HG02623 (cell line): ENCODE measurements around the gene AQP5.

Source experiments
- ATAC-seq: cut with Tn5 transposase; IDR thresholded peaks from one replicate; pipeline ENCODE4 v1.9.1; 2021; ENCODE audit warnings: moderate library complexity; ENCODE audit not compliant: unreplicated experiment

Gene AQP5

GRCh38 chr12:49932023-49932422 is 29.6 kb upstream of the AQP5 start:
- no peak for ATAC-seq

GRCh38 chr12:49932533-49933130 is 29.0 kb upstream of the AQP5 start:
- no peak for ATAC-seq

GRCh38 chr12:49933796-49934195 is 27.9 kb upstream of the AQP5 start:
- ATAC-seq, result no peak

GRCh38 chr12:49934505-49934904 is 27.2 kb upstream of the AQP5 start:
- no peak for ATAC-seq

- no peak for ATAC-seq
Observed at GRCh38 chr12:49936925-49937324, 24.7 kb upstream of the AQP5 start.

GRCh38 chr12:49937639-49938300 is 23.9 kb upstream of the AQP5 start:
- ATAC-seq, result no peak

GRCh38 chr12:49939307-49939706 is 22.4 kb upstream of the AQP5 start:
- no peak for ATAC-seq

GRCh38 chr12:49939707-49940106 is 22.0 kb upstream of the AQP5 start:
- ATAC-seq, result no peak

- no peak for ATAC-seq
Observed at GRCh38 chr12:49941556-49942511, 19.8 kb upstream of the AQP5 start.

- no peak for ATAC-seq
Observed at GRCh38 chr12:49942512-49942893, 19.2 kb upstream of the AQP5 start.

GRCh38 chr12:49942921-49943624 is 18.6 kb upstream of the AQP5 start:
- no peak for ATAC-seq

- ATAC-seq, result no peak
Observed at GRCh38 chr12:49943625-49943960, 18.1 kb upstream of the AQP5 start.

- no peak for ATAC-seq
Observed at GRCh38 chr12:49944046-49944445, 17.6 kb upstream of the AQP5 start.

- ATAC-seq, result no peak
Observed at GRCh38 chr12:49944718-49945117, 17.0 kb upstream of the AQP5 start.

- ATAC-seq, result no peak
Observed at GRCh38 chr12:49945394-49946080, 16.1 kb upstream of the AQP5 start.

GRCh38 chr12:49946086-49946485 is 15.6 kb upstream of the AQP5 start:
- ATAC-seq, result no peak

- ATAC-seq, result no peak
Observed at GRCh38 chr12:49946497-49946896, 15.2 kb upstream of the AQP5 start.

GRCh38 chr12:49947593-49948226 is 14.0 kb upstream of the AQP5 start:
- ATAC-seq, result no peak

- no peak for ATAC-seq
Observed at GRCh38 chr12:49948866-49949845, 12.5 kb upstream of the AQP5 start.
